ENCODE data around the gene WDR31. TPM values are rescaled to one million over a fixed set of nuclear protein-coding genes. Genes with fewer than 3 reads are reported as not detected.
A peak's percentile ranks its signal among the peaks of the same experiment; 100 is the strongest.

Gene WDR31
- total RNA-seq, 1 donor from 2014 or later: 1.6 TPM

DNA sequence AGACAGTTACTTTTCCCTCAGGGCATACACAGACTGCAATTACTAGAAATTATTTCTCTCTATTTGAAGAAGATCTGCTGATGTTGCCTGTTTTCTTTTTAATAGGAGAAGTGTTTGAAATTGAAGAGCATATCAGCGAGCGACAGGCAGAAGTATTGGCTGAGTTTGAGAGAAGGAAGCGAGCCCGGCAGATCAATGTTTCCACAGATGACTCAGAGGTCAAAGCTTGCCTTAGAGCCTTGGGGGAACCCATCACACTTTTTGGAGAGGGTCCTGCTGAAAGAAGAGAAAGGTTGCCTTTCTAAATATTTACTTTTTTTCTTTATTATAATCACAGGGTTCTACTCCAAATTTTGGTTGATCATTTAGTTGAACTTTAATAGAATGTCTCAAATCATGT lies 61.2 kb downstream of the WDR31 start:
- H3K79me2 ChIP-seq (ENCODE audit: insufficient read depth, low read length): peaks cover 54% of the 10 kb centered on the region
- peaks cover 10% of the 10 kb centered on the region for H3K4me1 ChIP-seq (ENCODE audit: insufficient read depth, low read length)
- no peaks in the 10 kb centered on the region for H3K27me3 ChIP-seq (ENCODE audit: insufficient read depth, low read length)
- TF ChIP-seq EZH2 (IDR thresholded peaks at IDR 0.05; ENCODE audit: insufficient read depth, low read length): no peak
- TF ChIP-seq, protein P1, sequence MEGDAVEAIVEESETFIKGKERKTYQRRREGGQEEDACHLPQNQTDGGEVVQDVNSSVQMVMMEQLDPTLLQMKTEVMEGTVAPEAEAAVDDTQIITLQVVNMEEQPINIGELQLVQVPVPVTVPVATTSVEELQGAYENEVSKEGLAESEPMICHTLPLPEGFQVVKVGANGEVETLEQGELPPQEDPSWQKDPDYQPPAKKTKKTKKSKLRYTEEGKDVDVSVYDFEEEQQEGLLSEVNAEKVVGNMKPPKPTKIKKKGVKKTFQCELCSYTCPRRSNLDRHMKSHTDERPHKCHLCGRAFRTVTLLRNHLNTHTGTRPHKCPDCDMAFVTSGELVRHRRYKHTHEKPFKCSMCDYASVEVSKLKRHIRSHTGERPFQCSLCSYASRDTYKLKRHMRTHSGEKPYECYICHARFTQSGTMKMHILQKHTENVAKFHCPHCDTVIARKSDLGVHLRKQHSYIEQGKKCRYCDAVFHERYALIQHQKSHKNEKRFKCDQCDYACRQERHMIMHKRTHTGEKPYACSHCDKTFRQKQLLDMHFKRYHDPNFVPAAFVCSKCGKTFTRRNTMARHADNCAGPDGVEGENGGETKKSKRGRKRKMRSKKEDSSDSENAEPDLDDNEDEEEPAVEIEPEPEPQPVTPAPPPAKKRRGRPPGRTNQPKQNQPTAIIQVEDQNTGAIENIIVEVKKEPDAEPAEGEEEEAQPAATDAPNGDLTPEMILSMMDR (IDR thresholded peaks at IDR 0.05; ENCODE audit: insufficient read depth, low read depth, low read length): no peak
- DNase-seq (ENCODE audit: low read depth) (no peak), FAIRE-seq (no peak)
- no peak overlapping the region for H3K4me3 ChIP-seq (ENCODE audit: insufficient read depth, low read depth, low read length)
- no peak overlapping the region for H3K4me2 ChIP-seq (ENCODE audit: low read length)
- no peak overlapping the region for H3K9ac ChIP-seq (ENCODE audit: low read length)
- Mint-ChIP-seq H3K4me3 (ENCODE audit: unreplicated experiment) (no peak overlapping the region), H3K9me3 (ENCODE audit: unreplicated experiment) (no peaks in the 10 kb centered on the region), H3K27ac (ENCODE audit: unreplicated experiment) (no peak overlapping the region), H3K4me1 (ENCODE audit: low read depth, unreplicated experiment) (peaks cover 11% of the 10 kb centered on the region), H3K27me3 (ENCODE audit: low read depth, unreplicated experiment) (no peaks in the 10 kb centered on the region), H3K36me3 (ENCODE audit: low read depth, unreplicated experiment) (peaks cover 11% of the 10 kb centered on the region)
- peaks cover 13% of the 10 kb centered on the region for H4K20me1 ChIP-seq (ENCODE audit: insufficient read depth, low read length)
- H3K27ac ChIP-seq (ENCODE audit: low read depth, low read length): no peak overlapping the region
- no peaks in the 10 kb centered on the region for H3K9me3 ChIP-seq (ENCODE audit: insufficient read depth, low read depth, low read length)
- peaks cover 45% of the 10 kb centered on the region for H3K36me3 ChIP-seq (ENCODE audit: insufficient read depth, low read length)
- H2AFZ ChIP-seq (ENCODE audit: low read depth, low read length): no peak overlapping the region

DNA sequence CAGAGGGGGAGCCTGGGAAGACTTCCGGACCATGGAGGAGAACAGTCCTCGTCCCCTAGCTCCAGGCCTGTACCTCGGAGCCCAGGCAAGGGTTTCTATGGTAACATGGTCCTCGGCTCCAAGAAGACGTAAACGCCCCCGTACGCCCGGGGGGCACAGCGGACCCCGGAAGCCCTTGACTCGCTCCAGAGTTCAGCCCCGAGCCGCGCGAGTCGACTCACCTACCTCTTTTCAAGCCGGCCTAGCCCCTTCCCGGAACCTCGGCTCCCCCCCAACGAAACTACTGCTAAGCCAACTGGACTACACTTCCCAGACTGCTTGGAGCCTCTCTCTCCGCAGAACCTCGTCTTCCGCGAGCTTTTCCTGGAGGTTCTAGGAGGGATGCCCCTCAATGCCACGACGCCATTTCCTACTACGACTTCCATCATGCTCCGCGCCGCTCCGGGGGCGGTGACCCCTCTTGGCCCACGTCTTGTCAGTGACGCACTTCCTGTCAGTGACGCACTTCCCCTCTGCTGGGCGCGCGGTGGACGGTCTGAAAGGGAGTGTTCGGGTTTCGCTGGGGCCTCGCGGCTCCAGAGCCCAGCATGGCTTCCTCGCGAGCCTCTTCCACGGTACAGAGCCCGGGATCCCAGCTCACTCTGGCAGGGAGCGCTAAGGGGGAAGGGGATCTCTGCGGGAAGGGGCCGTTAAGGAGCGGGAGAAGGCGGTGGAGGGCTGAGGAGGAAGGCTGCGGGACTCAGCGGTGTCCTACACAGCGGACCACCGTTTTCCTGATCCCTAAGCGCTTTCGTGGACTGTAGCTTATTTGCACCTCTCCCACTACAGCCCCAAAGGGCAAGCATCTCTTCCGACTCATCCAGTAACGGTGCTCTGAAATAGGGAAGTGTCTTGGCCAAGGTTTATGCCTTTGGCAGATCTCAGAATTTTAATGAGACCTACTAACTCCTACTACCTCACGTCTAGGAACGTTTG lies 64.6 kb downstream of the WDR31 start, which contains the start of the genes CDC26 and PRPF4:
CDC26 (minus strand) TSS at position 416 of the 975 bp plus-strand sequence. CDS start 3,065 bp downstream, outside the sequence.
PRPF4 (plus strand) TSS at position 502 of the 975 bp plus-strand sequence; CDS start at position 588, 86 bp downstream.
- DNase-seq (ENCODE audit: low read depth) (peak; percentile 98), FAIRE-seq (no peak)
- Histone ChIP-seq H4K20me1 (ENCODE audit: insufficient read depth, low read length) (peaks cover 25% of the 10 kb centered on the region), H3K9me3 (ENCODE audit: insufficient read depth, low read depth, low read length) (no peaks in the 10 kb centered on the region), H3K79me2 (ENCODE audit: insufficient read depth, low read length) (peaks cover 58% of the 10 kb centered on the region), H2AFZ (ENCODE audit: low read depth, low read length) (peak within 1 kb of the TSS; percentile 88), H3K4me3 (ENCODE audit: insufficient read depth, low read depth, low read length) (peak within 1 kb of the TSS; percentile 98), H3K9ac (ENCODE audit: low read length) (peak within 1 kb of the TSS; percentile 99), H3K4me1 (ENCODE audit: insufficient read depth, low read length) (peaks cover 10% of the 10 kb centered on the region), H3K27me3 (ENCODE audit: insufficient read depth, low read length) (no peaks in the 10 kb centered on the region), H3K36me3 (ENCODE audit: insufficient read depth, low read length) (peaks cover 33% of the 10 kb centered on the region), H3K4me2 (ENCODE audit: low read length) (peak within 1 kb of the TSS; percentile 97), H3K27ac (ENCODE audit: low read depth, low read length) (peak within 1 kb of the TSS; percentile 96)
- no peak for TF ChIP-seq EZH2 (IDR thresholded peaks at IDR 0.05; ENCODE audit: insufficient read depth, low read length)
- TF ChIP-seq, protein P1 (IDR thresholded peaks at IDR 0.05; ENCODE audit: insufficient read depth, low read depth, low read length): no peak
- Mint-ChIP-seq H3K27me3 (ENCODE audit: low read depth, unreplicated experiment) (no peaks in the 10 kb centered on the region), H3K4me1 (ENCODE audit: low read depth, unreplicated experiment) (peaks cover 10% of the 10 kb centered on the region), H3K4me3 (ENCODE audit: unreplicated experiment) (no peak within 1 kb of the TSS), H3K27ac (ENCODE audit: unreplicated experiment) (no peak within 1 kb of the TSS), H3K36me3 (ENCODE audit: low read depth, unreplicated experiment) (peaks cover 7% of the 10 kb centered on the region), H3K9me3 (ENCODE audit: unreplicated experiment) (no peaks in the 10 kb centered on the region)

Measured in astrocyte (in vitro differentiated cells and primary cell).